Stimulated activated CD4-positive, alpha-beta T cell treated with anti-CD3 and anti-CD28 coated beads, Interleukin-2, amount 100 ng/mL, for 48 hours (primary cell): ENCODE results near the gene GRHPR.

Experiments used
- DNase-seq, 2 donors: peaks; one replicate each; pipeline ENCODE4 v3.0.0-alpha.2; 2020

GRHPR gene

DNA sequence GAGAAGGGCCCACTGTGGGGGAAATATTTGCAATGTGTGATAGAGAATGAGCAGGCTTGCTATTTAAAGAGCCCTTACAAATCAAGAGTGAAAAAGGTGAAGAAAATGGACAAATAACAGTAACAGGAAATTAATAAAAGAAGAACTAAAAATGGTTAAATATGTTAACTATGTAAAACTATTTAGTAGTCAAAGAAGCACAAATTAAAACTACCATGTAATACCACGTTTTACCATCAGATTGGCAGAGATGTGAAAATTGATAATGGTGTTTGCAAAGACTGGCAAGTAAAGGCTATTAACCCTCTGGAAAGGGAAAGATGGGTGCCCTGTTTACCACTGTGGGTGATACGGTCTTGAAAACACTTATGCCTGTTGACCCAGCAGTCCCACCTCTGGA, 23.2 kb upstream of the GRHPR start:
- DNase-seq, result no peak

DNA sequence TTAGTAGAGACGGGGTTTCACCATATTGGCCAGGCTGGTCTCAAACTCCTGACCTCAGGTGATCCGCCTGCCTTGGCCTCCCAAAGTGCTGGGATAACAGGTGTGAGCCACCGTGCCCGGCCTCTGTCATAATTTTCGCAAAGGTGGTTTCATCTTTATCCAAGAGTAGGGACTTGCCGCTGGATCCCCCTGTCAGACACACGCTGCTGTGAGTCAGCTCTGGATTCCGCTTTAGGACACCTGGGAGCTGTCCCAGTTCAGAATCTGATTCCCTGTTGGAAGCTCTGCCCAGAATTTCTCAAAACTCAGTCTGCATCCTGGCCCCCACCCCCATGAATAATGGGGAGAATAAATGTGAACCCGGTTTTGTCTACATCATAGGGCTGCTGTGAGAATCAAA, 17.9 kb upstream of the GRHPR start:
- no peak for DNase-seq

- DNase-seq, result no peak
Measured at GRCh38 chr9:37405350-37405749, 17.1 kb upstream of the GRHPR start.

DNA sequence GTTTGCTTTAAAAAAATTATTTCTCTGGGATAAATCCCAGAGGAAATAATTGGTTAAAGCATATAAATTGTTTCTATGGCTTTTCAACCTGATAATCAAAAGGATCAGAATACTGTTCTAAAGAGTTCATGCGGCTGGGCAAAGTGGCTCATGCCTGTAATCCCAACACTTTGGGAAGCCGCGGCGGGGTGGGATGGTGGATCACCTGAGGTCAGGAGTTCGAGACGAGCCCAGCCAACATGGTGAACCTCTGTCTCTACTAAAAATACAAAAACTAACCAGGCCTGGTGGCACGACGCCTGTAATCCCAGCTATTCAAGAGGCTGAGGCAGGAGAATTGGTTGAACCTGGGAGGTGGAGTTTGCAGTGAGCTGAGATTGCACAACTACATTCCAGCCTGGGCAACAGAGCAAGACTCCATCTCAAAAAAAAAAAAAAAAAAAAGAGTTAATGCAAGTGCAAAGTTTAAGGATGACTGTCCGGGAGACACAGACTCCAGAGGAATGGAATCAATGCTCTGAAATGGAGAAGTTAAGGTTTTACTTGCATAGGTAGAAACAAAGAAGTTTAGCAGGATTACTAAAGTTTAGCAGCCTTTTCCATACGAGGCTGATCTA, 16.6 kb upstream of the GRHPR start:
- no peak for DNase-seq

DNA sequence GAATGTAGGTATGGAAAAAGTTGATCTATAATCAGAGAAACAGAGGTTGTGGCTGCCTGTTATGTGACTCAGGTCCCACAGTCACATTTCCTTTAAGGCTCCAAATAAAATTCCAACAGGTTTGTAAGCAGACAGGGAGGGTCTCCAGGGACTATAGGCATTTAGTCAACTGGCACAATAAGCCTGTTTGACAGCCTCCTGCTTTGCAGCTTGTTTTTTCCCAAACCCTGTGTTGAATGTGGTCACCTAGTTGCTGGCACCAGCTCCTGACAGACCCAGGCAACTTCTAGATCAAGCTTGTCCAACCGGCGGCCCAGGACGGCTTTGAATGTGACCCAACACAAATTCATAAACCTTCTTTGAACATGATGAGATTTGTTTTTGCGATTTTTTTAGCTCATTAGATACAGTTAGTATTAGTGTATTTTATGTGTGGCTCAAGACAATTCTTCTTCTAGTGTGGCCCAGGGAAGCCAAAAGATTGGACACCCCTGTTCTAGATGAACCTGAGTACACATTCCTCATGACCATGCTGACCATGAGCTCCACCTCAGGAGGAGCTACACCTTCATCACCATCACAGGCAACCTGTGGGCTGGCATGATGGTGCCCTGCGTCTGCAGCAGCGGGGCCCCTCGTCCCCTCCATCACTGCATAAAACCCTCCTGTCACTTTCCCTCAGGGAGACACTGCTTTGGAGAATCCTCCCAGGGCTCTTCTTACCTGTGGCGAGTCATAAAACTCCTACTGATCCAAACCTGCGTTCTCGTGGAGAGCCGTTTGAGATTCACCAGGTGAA, 15.7 kb upstream of the GRHPR start:
- no peak for DNase-seq

GRCh38 chr9:37407468-37407867, 15.0 kb upstream of the GRHPR start:
- no peak for DNase-seq

DNA sequence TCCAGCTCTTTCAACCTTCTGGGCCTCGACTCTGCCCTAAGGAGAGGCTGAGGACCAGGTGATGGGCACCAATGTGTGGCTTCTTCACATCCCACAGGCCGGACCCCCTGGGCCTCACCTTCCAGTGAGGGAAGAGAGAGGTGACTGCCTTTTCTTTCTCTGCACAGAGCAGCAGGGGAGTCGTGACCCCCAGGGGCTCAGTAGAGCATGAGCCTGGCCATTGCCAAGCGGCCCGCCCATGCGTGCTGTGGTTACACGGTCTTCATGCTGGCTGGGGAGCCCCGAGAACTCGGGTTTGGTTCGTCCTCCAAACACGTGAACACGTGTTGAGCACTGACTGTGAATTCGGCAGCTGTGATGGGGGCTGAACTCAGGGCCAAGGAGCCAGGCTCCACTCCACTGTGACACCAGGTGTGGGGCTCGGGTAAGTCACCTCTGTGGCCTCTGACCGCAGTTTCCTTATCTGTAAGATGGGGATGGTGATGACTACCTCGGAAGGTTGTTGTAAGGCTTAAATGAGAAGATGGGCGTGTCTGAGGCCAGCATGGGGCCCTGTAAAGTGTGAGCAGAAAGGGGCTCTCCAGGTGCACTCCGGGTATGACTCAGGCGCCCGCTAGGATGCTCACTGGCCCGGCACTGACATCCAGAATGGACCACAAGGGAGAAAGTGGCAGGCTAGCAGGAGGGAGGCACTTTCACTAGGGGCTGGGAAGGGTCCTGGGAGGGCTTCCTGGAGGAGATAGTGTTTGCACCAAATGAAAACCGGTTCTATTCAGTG, 13.4 kb upstream of the GRHPR start:
- peak; percentile 43 to 54 for DNase-seq

DNA sequence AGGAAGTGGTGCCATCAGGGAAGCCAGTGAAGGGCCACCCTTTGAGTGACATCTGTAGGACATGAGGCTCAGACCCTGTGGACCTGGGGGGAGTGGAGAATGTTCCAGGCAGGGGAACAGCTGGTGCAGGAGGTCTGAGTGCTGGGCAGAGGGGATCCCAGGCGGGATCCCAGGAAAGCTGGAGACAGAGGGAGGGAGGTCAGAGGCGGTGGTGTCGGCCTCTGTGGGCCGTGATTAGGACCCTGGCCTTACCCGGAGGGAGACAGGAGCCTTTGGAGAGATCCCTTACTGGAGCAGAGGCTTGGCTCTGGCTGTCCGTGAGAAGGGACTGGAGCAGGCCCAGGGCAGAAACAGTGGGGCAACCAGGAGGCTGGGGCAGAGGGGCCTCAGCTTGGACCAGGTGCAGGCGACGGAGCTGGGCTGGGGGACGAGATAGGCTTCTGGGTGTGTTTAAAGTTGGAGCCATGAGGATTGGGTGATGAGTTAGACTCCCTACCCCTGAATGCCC, 12.1 kb upstream of the GRHPR start:
- DNase-seq, result no peak

DNA sequence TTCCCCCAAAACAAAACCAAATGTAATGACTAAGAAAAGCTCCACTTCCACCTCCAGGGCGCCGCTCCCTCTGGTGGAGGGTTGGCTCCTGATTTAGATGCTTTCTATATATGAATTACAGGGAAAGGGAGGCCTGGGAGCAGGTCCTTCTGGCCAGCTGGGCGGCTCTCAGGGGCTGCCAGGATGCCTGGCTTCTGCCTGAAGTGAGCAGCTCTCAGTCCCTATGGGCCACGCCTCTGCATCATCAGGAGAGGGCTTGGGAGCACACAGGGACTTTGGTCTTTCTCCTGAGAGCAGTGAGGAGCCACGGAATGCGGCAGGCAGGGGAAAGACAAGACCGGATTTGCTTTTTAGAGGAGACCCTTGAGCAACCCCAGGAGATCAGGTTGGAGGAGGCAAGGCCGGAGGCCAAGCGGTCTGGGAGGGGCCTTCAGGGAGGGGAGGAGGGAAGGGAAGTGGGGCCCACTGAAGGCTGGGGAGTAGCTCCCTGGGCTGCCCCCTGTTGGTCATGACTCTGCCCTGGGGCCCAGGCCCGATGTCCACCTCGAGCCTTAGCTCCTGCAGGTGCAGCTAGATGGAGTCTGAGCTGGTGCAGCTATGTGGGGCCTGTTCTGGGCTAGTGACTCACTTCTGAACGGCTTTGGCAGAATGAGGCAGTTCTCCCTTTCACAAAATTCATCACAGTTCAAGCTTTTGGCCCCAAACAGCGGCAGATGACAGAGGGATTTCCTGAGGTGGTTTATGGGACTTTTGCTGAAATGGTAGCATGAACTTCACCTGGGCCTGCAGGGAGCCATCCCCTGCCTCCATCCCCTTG, 11.3 kb upstream of the GRHPR start:
- peak; percentile 16 to 28 for DNase-seq

DNA sequence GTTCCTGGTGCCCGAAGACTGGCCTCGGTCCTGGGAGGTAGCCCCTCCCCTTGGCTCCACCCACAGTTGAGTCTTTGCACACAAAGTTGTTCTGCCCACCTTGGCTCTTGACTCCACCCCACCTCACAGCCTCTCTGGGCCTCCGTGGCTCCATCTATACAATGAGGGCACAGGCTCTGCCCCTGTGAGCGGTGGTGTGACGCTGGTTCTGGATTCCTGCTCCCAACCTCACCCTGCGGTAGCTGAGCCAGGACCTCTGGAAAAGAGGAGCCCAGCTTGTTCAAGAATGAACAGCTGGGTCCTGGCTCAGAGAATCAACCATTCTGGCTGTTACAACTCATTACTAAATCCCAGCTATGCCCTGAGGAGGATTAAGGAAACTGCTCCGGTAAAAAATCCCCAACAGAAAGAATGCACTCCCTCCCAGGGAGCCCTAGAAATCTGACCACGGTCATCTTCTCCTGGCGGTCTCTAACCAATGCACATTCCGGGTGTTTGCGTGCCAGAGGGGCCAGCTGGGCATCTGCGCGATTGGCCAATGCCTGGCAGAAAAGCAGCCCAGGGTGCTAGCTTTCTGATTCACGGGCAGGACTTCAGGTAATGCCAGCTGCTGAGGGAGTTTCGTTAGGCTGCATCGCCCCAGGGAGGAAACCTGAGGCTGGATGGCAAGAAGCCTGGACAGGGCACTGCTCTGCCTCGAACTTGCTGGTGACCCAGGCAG, 9.9 kb upstream of the GRHPR start:
- no peak for DNase-seq

GRCh38 chr9:37413311-37413710, 9.2 kb upstream of the GRHPR start:
- no peak for DNase-seq

GRCh38 chr9:37414503-37414943, 8.0 kb upstream of the GRHPR start:
- DNase-seq, result no peak

DNA sequence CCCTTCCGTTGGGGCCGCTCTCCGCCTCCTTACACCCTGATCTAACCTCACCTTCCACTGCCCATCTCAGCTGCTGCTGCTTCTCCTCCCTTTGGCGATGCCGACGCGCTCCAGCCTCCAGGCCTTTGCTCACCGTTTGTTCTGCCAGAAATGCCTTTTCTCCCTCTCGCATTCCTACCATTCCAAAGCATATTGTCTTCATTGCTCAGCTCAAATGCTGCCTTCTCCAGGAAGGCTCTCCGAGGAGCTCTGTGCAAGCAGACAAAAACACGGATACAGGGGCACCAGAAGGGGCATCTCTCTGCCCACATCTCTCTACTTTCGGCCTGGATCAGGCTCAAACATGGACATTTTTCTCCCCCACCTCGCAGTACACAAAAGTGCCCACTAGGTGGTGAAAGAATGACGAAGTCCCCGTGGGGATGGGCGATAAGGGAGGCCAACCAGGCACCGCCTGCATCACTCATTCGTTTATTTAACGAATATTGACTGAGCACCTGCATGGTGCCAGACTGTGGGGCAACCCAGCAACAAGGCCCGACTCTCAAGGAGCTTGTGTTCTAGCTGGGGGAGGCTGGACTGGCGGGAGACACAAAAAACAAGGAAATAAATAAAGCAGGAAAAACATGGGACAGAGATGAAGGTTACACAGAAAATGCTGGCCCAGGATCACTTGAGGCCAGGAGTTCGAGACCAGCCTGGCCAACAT, 7.3 kb upstream of the GRHPR start:
- peak; percentile 81 to 83 for DNase-seq

GRCh38 chr9:37417252-37417803, 5.2 kb upstream of the GRHPR start:
- DNase-seq, result no peak

DNA sequence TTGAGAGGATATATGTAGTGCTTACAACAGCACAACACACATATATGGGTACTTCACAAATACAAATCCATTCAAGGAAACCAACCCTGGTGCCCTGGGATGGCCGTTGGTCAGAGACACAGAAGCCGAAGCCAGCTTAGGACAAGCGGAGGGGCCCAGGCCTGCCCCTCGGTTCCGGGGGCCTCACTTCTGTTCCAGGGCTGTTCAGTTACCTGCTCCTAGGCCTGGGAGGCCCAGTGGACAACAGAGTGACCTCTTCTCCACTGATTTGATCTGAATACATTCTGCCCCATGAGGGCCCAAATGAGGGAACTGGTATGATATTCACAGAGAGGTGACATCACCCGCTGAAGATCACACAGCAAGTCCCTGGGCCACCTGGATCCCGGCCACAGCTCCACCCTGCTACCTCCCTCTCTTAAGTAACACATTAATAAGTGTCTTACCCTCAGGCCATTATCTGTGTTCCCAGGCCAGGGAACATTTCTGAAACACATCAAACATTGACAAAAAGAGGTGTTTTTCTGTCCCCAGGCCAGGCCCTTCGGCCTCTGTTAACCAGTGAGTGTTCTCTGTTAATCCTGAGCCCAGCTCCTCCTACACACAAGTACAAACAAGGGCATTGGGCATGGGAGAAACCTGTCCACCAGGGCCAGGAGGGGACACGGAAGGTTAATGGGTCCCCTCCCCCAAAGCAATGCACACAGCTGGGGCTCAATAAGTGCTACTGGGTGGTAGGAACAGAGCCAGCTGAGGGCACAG, 4.5 kb upstream of the GRHPR start:
- no peak for DNase-seq

- no peak for DNase-seq
Measured at GRCh38 chr9:37419204-37419603, 3.3 kb upstream of the GRHPR start.

GRCh38 chr9:37420271-37421215, 2.0 kb upstream of the GRHPR start:
- no peak for DNase-seq

GRCh38 chr9:37421914-37422288, 595 bp upstream of the GRHPR start:
- DNase-seq, result no peak

- DNase-seq, result no peak
Measured at GRCh38 chr9:37423508-37423907, 1.0 kb downstream of the GRHPR start.
